Liver (tissue), 9 donors: Measurements from ENCODE around the gene TBC1D10A. TPM values are rescaled to one million over a fixed set of nuclear protein-coding genes. Genes with fewer than 3 reads are reported as not detected.

Experiments
- DNase-seq: peaks from one replicate; pipeline ENCODE4 v3.0.0-alpha.2; 2017; ENCODE audit warnings: low spot score
- H3K27ac ChIP-seq, 2 donors: one replicate each; pipeline ENCODE4 v1.7.0; 2013; ENCODE audit warnings: inconsistent platforms in 2 of 2, low read length in 2 of 2, control low read depth in 1 of 2, low read depth in 1 of 2, mild to moderate bottlenecking in 1 of 2
- H3K27me3 ChIP-seq, 4 donors: one replicate each; pipeline versions ENCODE4 v1.6.1 to v1.7.0; 2013; ENCODE audit warnings: low read length in 3 of 4, inconsistent platforms in 1 of 4, mild to moderate bottlenecking in 1 of 4, moderate library complexity in 1 of 4; ENCODE audit not compliant: control insufficient read depth in 4 of 4, insufficient read depth in 4 of 4
- H3K36me3 ChIP-seq, 4 donors: one replicate each; pipeline versions ENCODE4 v1.6.1 to v1.7.0; 2013; ENCODE audit warnings: low read length in 3 of 4, mild to moderate bottlenecking in 3 of 4, low read depth in 1 of 4, moderate library complexity in 1 of 4; ENCODE audit not compliant: control insufficient read depth in 4 of 4, insufficient read depth in 3 of 4
- H3K4me1 ChIP-seq, 4 donors: one replicate each; pipeline versions ENCODE4 v1.6.1 to v1.7.0; 2013; ENCODE audit warnings: low read length in 3 of 4, mild to moderate bottlenecking in 3 of 4, moderate library complexity in 1 of 4; ENCODE audit not compliant: control insufficient read depth in 4 of 4, insufficient read depth in 4 of 4
- H3K4me3 ChIP-seq, 3 donors: one replicate each; pipeline versions ENCODE4 v1.6.1 to v1.7.0; 2013; ENCODE audit warnings: low read length in 3 of 3, control low read depth in 1 of 3, low read depth in 1 of 3, mild to moderate bottlenecking in 1 of 3
- H3K9ac ChIP-seq, 2 donors: one replicate each; pipeline ENCODE4 v1.7.0; 2013; ENCODE audit warnings: low read length in 2 of 2, mild to moderate bottlenecking in 2 of 2, moderate library complexity in 2 of 2, control low read depth in 1 of 2, low read depth in 1 of 2
- H3K9me3 ChIP-seq, 4 donors: one replicate each; pipeline versions ENCODE4 v1.6.1 to v1.7.0; 2013; ENCODE audit warnings: low read length in 3 of 4; ENCODE audit not compliant: control insufficient read depth in 4 of 4
- FOXA1 ChIP-seq: IDR thresholded peaks from 2 replicates; pipeline ENCODE4 v1.6.1; 2016; ENCODE audit warnings: antibody characterized with exemption
- GABPA ChIP-seq, 2 donors: IDR thresholded peaks in 1 of 2; conservative IDR thresholded peaks in 1 of 2; 2 replicates each; pipeline ENCODE4 v1.6.1; 2016; ENCODE audit warnings: antibody characterized with exemption in 2 of 2, mild to moderate bottlenecking in 1 of 2, moderate library complexity in 1 of 2
- HNF4A ChIP-seq, 2 donors: conservative IDR thresholded peaks; 2 replicates each; pipeline ENCODE4 v1.6.1; 2016; ENCODE audit warnings: antibody characterized with exemption in 2 of 2, mild to moderate bottlenecking in 2 of 2
- HNF4G ChIP-seq: IDR thresholded peaks from 2 replicates; pipeline ENCODE4 v1.6.1; 2016; ENCODE audit warnings: antibody characterized with exemption
- NR2F2 ChIP-seq: IDR thresholded peaks from 2 replicates; pipeline ENCODE4 v1.6.1; 2016; ENCODE audit warnings: antibody characterized with exemption
- RAD21 ChIP-seq, 2 donors: IDR thresholded peaks; 2 replicates each; pipeline ENCODE4 v1.6.1; 2016; ENCODE audit warnings: antibody characterized with exemption in 2 of 2, mild to moderate bottlenecking in 2 of 2
- RXRA ChIP-seq, 2 donors: IDR thresholded peaks; 2 replicates each; pipeline ENCODE4 v1.6.1; 2017 to 2018; ENCODE audit warnings: antibody characterized with exemption in 2 of 2, mild to moderate bottlenecking in 1 of 2
- SP1 ChIP-seq: IDR thresholded peaks from 2 replicates; pipeline ENCODE4 v1.6.1; 2018; ENCODE audit warnings: antibody characterized with exemption, mild to moderate bottlenecking
- YY1 ChIP-seq: IDR thresholded peaks from 2 replicates; pipeline ENCODE4 v1.6.1; 2016; ENCODE audit warnings: antibody characterized with exemption, mild to moderate bottlenecking
- WGBS: extraction: QIAGEN DNeasy Blood & Tissue Kit; methylation state at CpG from one replicate; pipeline ENCODE4 v1.1.7; 2013; 5-methylcytosine and 5-hydroxymethylcytosine counted together
- polyA plus RNA-seq, 2 donors: library from polyadenylated mRNA; stranded (reverse) in 1 of 2; unstranded in 1 of 2; fragments of 200-250 nt in 1 of 2; fragments of >200 nt in 1 of 2; fragmentation: Nextera tagmentation in 1 of 2; extraction: Ambion mirVana in 1 of 2; gene quantifications; one replicate each; pipeline versions ENCODE4 v1.2.1 to v1.2.3, GENCODE V29; 2013 to 2015
- total RNA-seq, 2 donors: library from RNA; depleted of rRNA; stranded (reverse); fragments of >200 nt; gene quantifications; one replicate each; pipeline ENCODE4 v1.2.3, GENCODE V29; 2014
- TF ChIP-seq, protein P1 (sequence below): fragments of 150-350 bp; IDR thresholded peaks from 2 replicates; pipeline ENCODE4 v1.5.1; 2017; ENCODE audit warnings: improper control_type of control experiment, low read depth, low read length; ENCODE audit not compliant: missing input control
- TF ChIP-seq, protein P2 (sequence below): IDR thresholded peaks from 2 replicates; pipeline ENCODE4 v1.6.1; 2016; ENCODE audit warnings: antibody characterized with exemption
- TF ChIP-seq, protein P3 (sequence below): IDR thresholded peaks from 2 replicates; pipeline ENCODE4 v1.6.1; 2016; ENCODE audit warnings: antibody characterized with exemption, mild to moderate bottlenecking
- donor health status: healthy.
- donor health status: healthy.
- donor health status: healthy.
- donor health status: healthy.
- donor health status: healthy.

The TBC1D10A gene
- total and polyA plus RNA-seq, 4 donors = 3.6 to 9.2 (median 8.2) TPM

DNA sequence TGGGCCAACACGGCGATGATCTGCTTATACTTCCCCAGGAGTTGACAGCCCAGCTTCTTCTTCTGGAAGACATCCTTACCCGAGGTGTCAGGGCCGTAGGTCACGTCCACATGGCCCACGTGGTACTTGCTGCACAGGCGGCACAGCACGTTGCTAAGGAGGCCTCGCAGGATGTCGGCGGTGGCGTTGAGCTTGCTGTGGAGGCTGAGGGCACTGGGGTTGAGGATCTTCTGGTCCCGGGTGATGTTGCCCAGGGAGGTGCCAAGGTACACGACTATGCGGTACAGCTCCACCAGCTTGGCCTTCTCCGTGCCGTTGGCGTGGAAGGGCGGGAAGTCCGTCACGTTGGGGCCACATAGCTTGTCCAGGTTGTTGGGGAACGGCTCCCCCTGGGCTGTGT, 83.1 kb downstream of the TBC1D10A start:
- Histone ChIP-seq H3K9me3 (no peaks in the 10 kb centered on the region), H3K27me3 (peaks cover 0 to 7% (median 2%) of the 10 kb centered on the region in 4 donors), H3K36me3 (no peaks in the 10 kb centered on the region), H3K9ac (no peak overlapping the region), H3K4me3 (no peak overlapping the region), H3K4me1 (peaks cover 3 to 19% (median 13%) of the 10 kb centered on the region in 4 donors), H3K27ac (no peak overlapping the region)
- DNase-seq = no peak
- TF ChIP-seq HNF4G (no peak), GABPA (IDR thresholded peaks at IDR 0.05 in 1 of 2, conservative IDR thresholded peaks at IDR 0.05 in 1 of 2) (no peak), FOXA1 (no peak), NR2F2 (no peak), RAD21 (IDR thresholded peaks at IDR 0.05) (no peak), YY1 (no peak), HNF4A (conservative IDR thresholded peaks at IDR 0.05) (no peak), SP1 (no peak), RXRA (IDR thresholded peaks at IDR 0.05) (no peak)
- TF ChIP-seq, protein P1, sequence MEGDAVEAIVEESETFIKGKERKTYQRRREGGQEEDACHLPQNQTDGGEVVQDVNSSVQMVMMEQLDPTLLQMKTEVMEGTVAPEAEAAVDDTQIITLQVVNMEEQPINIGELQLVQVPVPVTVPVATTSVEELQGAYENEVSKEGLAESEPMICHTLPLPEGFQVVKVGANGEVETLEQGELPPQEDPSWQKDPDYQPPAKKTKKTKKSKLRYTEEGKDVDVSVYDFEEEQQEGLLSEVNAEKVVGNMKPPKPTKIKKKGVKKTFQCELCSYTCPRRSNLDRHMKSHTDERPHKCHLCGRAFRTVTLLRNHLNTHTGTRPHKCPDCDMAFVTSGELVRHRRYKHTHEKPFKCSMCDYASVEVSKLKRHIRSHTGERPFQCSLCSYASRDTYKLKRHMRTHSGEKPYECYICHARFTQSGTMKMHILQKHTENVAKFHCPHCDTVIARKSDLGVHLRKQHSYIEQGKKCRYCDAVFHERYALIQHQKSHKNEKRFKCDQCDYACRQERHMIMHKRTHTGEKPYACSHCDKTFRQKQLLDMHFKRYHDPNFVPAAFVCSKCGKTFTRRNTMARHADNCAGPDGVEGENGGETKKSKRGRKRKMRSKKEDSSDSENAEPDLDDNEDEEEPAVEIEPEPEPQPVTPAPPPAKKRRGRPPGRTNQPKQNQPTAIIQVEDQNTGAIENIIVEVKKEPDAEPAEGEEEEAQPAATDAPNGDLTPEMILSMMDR = no peak
- TF ChIP-seq, protein P2, sequence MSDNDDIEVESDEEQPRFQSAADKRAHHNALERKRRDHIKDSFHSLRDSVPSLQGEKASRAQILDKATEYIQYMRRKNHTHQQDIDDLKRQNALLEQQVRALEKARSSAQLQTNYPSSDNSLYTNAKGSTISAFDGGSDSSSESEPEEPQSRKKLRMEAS = no peak
- TF ChIP-seq, protein P3, sequence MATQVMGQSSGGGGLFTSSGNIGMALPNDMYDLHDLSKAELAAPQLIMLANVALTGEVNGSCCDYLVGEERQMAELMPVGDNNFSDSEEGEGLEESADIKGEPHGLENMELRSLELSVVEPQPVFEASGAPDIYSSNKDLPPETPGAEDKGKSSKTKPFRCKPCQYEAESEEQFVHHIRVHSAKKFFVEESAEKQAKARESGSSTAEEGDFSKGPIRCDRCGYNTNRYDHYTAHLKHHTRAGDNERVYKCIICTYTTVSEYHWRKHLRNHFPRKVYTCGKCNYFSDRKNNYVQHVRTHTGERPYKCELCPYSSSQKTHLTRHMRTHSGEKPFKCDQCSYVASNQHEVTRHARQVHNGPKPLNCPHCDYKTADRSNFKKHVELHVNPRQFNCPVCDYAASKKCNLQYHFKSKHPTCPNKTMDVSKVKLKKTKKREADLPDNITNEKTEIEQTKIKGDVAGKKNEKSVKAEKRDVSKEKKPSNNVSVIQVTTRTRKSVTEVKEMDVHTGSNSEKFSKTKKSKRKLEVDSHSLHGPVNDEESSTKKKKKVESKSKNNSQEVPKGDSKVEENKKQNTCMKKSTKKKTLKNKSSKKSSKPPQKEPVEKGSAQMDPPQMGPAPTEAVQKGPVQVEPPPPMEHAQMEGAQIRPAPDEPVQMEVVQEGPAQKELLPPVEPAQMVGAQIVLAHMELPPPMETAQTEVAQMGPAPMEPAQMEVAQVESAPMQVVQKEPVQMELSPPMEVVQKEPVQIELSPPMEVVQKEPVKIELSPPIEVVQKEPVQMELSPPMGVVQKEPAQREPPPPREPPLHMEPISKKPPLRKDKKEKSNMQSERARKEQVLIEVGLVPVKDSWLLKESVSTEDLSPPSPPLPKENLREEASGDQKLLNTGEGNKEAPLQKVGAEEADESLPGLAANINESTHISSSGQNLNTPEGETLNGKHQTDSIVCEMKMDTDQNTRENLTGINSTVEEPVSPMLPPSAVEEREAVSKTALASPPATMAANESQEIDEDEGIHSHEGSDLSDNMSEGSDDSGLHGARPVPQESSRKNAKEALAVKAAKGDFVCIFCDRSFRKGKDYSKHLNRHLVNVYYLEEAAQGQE = no peak
- WGBS = 95% methylated on average over 22 of the region's 22 CpGs

Other genes with a start within 250 kb of the TBC1D10A start
- gene HORMAD2, start 246.5 kb downstream of the TBC1D10A start, total RNA-seq = 1 to 10 TPM in 1 of 2 donors, not detected in 1; 2.8 TPM
- under 1 TPM; 0.44 to 0.47 TPM for gene HORMAD2, start 246.5 kb downstream of the TBC1D10A start, polyA plus RNA-seq
- gene LIF, start 80.2 kb downstream of the TBC1D10A start, total RNA-seq = under 1 TPM; 0.08 to 0.09 TPM
- gene LIF, start 80.2 kb downstream of the TBC1D10A start, polyA plus RNA-seq = under 1 TPM in 1 of 2 donors, not detected in 1; 0.10 TPM
- gene OSM, start 60.1 kb downstream of the TBC1D10A start, total RNA-seq = under 1 TPM; 0.25 to 0.84 TPM
- under 1 TPM in 1 of 2 donors, not detected in 1; 0.09 TPM for gene OSM, start 60.1 kb downstream of the TBC1D10A start, polyA plus RNA-seq
- 1 to 10 TPM; 1.8 to 2.5 TPM for gene CASTOR1, start 37.4 kb downstream of the TBC1D10A start, total RNA-seq
- gene CASTOR1, start 37.4 kb downstream of the TBC1D10A start, polyA plus RNA-seq = 1 to 10 TPM; 2.2 to 5.4 TPM
- 10 to 100 TPM; 19.6 to 41.6 TPM for gene SF3A1, start 30.0 kb upstream of the TBC1D10A start, total RNA-seq
- gene SF3A1, start 30.0 kb upstream of the TBC1D10A start, polyA plus RNA-seq = 10 to 100 TPM; 22.7 to 25.0 TPM
- gene CCDC157, start 30.1 kb upstream of the TBC1D10A start, total RNA-seq = 1 to 10 TPM; 1.3 to 1.4 TPM
- gene CCDC157, start 30.1 kb upstream of the TBC1D10A start, polyA plus RNA-seq = under 1 TPM; 0.53 to 0.69 TPM
- gene RNF215, start 60.5 kb upstream of the TBC1D10A start, total RNA-seq = 1 to 10 TPM; 7.2 to 7.3 TPM
- 1 to 10 TPM in 1 of 2 donors, under 1 TPM in 1; 0.71 to 4.4 TPM for gene RNF215, start 60.5 kb upstream of the TBC1D10A start, polyA plus RNA-seq
- 100 to 1,000 TPM in 1 of 2 donors, 1 to 10 TPM in 1; 6.5 to 110 TPM for gene SEC14L2, start 70.1 kb upstream of the TBC1D10A start, total RNA-seq
- gene SEC14L2, start 70.1 kb upstream of the TBC1D10A start, polyA plus RNA-seq = 10 to 100 TPM; 27.6 to 71.6 TPM
- 1 to 10 TPM; 6.8 to 9.5 TPM for gene MTFP1, start 98.8 kb upstream of the TBC1D10A start, total RNA-seq
- 10 to 100 TPM in 1 of 2 donors, 1 to 10 TPM in 1; 8.2 to 20.2 TPM for gene MTFP1, start 98.8 kb upstream of the TBC1D10A start, polyA plus RNA-seq
- under 1 TPM in 1 of 2 donors, not detected in 1; 0.33 TPM for gene SEC14L3, start 145.1 kb upstream of the TBC1D10A start, total RNA-seq
- under 1 TPM in 1 of 2 donors, not detected in 1; 0.32 TPM for gene SEC14L3, start 145.1 kb upstream of the TBC1D10A start, polyA plus RNA-seq
- gene SEC14L4, start 178.8 kb upstream of the TBC1D10A start, total RNA-seq = 10 to 100 TPM; 21.2 to 30.3 TPM
- gene SEC14L4, start 178.8 kb upstream of the TBC1D10A start, polyA plus RNA-seq = 10 to 100 TPM in 1 of 2 donors, 1 to 10 TPM in 1; 5.4 to 13.3 TPM
- gene SEC14L6, start 219.8 kb upstream of the TBC1D10A start, total RNA-seq = under 1 TPM; 0.25 to 0.70 TPM
- under 1 TPM; 0.18 to 0.31 TPM for gene SEC14L6, start 219.8 kb upstream of the TBC1D10A start, polyA plus RNA-seq
- 10 to 100 TPM in 1 of 2 donors, 1 to 10 TPM in 1; 1.0 to 19.4 TPM for gene GAL3ST1, start 247.7 kb upstream of the TBC1D10A start, total RNA-seq
- gene GAL3ST1, start 247.7 kb upstream of the TBC1D10A start, polyA plus RNA-seq = 1 to 10 TPM; 1.4 to 1.7 TPM